ENCODE data around the gene RASSF10.

The RASSF10 gene

DNA sequence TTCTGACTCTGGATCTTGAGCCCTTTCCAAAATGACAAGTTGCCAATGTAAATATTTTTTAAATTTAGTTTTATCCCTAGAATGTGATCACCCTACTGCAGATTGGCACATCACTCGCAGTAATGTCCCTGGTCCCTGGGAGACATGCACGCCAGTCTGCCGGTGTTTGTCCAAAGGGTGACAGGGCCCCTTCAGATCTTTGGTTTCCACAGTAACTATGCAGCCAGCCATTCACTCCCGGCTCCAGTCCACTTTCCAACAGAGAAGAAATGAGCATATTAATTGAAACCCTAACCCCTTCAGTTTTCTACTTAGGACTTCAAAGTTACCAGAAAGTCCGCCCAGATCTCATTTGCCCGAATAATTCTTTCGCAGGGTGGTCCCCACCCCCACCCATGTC is 25.8 kb upstream of the RASSF10 start:
- ATAC-seq (no peak), DNase-seq (no peak)
- peaks cover 50% of the 10 kb centered on the region for H3K27me3 Mint-ChIP-seq
- no peaks in the 10 kb centered on the region for H3K4me1 Mint-ChIP-seq
- no peak overlapping the region for H3K4me3 Mint-ChIP-seq
- H3K27ac Mint-ChIP-seq = no peak overlapping the region
- no peaks in the 10 kb centered on the region for H3K9me3 Mint-ChIP-seq

DNA sequence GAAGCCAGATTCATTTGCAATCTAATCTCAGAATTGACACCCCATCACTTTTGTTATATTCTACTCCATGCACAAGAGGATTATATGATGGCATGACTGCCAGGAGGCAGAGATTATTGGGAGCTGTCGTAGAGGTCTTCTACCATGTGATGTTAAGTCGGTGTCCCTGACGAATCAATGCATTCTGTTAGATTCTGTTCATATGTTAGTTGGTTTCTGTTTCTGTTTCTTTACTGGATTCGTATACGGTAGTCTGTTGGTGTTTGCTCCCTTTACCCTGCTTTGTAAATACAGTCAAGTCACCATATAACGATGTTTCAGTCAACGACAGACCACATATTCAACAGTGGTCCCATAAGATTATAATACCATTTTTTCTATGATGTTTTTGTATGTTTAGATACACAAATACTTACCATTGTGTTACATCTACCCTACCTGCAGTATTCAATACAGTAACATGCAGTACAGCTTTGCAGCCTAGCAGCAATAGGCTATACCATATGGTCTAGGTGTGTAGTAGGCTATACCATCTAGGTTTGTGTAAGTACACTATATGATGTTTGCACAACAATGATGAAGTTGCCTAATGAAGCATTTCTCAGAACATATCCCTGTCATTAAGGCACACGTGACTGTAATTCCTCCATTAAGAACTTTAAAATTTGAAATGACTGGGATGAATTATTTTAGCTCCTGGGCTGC is 22.8 kb upstream of the RASSF10 start:
- ATAC-seq = no peak
- Mint-ChIP-seq H3K9me3 (no peaks in the 10 kb centered on the region), H3K4me1 (no peaks in the 10 kb centered on the region), H3K27ac (no peak overlapping the region), H3K4me3 (no peak overlapping the region), H3K27me3 (peaks cover 57% of the 10 kb centered on the region)
- no peak for DNase-seq

DNA sequence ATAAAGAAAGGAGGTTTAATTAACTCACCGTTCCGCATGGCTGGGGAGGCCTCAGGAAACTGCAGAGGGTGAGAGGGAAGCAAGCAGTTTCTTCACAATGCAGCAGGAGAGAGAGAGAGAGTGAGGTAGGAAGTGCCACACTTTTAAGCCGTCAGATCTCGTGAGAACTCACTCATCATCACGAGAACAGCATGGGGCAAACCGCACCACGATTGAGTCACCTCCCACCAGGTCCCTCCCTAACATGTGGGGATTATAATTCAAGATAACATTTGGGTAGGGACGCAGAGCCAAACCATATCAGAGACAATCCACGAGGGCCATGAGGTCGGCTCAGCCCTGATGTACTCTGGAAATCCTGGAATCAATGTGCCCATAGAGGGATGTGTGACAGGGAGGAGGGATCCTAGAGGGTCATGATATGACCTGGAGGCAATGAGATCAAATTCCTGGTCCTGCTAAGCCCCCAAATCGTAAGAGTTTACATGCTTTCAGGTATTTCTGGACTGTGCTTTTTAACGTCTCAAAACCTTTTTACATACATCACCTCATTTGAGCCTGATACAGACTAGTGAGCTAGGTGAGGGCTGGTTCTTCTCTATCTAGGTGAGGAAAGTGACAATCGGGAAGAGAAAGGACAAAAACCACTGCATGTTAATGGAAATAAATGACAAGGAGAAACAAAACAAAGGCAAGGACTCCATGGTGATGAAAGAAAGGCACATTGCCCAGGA is 19.5 kb upstream of the RASSF10 start:
- Mint-ChIP-seq H3K4me3 (no peak overlapping the region), H3K4me1 (no peaks in the 10 kb centered on the region), H3K27me3 (peaks cover 48% of the 10 kb centered on the region), H3K27ac (peak overlapping the region in 1 of 2 donors; percentile 9), H3K9me3 (no peaks in the 10 kb centered on the region)
- DNase-seq = no peak
- ATAC-seq = no peak

DNA sequence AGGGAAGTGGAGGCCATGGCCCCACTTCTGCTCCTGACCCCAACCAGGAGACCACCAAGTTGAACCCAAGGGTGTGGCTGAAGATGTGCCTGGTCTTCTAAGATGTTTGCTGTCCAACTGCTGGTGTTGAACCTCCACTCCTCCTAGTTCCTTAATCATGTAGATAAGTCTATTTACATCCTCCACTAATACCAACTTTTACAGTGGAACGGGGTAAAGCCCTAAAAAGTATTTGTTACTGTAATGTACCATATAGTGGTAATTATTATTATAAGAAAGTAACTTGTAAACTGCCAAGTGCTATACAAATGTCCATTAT is 19.0 kb upstream of the RASSF10 start:
- H3K27ac Mint-ChIP-seq = no peak overlapping the region

DNA sequence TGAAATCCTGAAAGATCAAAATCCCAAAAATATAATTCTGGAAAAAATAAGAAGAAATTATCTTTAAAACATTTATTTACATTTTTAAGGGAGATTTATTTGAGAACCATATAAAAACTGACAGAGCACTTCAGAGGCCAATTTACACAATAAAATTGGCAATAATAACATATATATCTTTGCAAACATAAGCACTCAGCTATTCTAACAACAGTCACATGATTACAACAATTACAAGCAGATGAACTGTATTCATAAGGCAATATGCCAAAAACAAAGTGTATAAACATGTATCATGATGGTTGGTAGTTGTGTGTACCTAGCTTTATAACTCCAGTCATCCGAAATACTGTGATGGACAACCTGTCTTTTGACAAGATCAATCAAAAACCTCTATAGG is 17.7 kb upstream of the RASSF10 start:
- peaks cover 4 to 6% of the 10 kb centered on the region in 2 donors for H3K9me3 Mint-ChIP-seq
- no peak overlapping the region for H3K27ac Mint-ChIP-seq
- H3K4me3 Mint-ChIP-seq = no peak overlapping the region
- no peak for DNase-seq
- no peaks in the 10 kb centered on the region for H3K4me1 Mint-ChIP-seq
- H3K27me3 Mint-ChIP-seq = peaks cover 36% of the 10 kb centered on the region
- ATAC-seq = no peak

More for the DNA sequence above, 19.0 kb upstream of the RASSF10 start:
- no peak overlapping the region for H3K4me3 Mint-ChIP-seq
- no peaks in the 10 kb centered on the region for H3K9me3 Mint-ChIP-seq
- ATAC-seq (no peak), DNase-seq (no peak)
- H3K4me1 Mint-ChIP-seq = no peaks in the 10 kb centered on the region
- peaks cover 48% of the 10 kb centered on the region for H3K27me3 Mint-ChIP-seq

DNA sequence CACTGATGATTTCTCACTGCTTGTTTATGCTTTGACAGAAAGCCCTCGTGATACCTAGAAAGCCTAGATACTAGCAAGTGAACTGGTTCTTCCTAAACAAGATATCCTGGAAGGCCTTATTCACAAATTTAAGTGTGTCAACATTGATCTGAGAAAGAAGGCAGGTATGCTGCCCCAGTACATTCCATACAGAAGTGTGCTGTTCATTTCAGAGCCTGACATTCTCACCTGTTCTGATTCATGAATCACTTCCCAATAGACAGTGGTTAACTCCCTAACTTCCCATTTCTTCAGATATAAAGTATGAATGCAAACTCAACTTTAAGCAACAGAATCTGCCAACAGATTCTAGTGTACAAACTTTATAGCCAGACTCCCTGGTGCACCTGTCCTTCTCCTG is 15.5 kb upstream of the RASSF10 start:
- ATAC-seq (no peak), DNase-seq (no peak)
- Mint-ChIP-seq H3K27me3 (peaks cover 23% of the 10 kb centered on the region), H3K4me3 (no peak overlapping the region), H3K4me1 (no peaks in the 10 kb centered on the region), H3K27ac (no peak overlapping the region), H3K9me3 (peaks cover 4 to 6% of the 10 kb centered on the region in 2 donors)

DNA sequence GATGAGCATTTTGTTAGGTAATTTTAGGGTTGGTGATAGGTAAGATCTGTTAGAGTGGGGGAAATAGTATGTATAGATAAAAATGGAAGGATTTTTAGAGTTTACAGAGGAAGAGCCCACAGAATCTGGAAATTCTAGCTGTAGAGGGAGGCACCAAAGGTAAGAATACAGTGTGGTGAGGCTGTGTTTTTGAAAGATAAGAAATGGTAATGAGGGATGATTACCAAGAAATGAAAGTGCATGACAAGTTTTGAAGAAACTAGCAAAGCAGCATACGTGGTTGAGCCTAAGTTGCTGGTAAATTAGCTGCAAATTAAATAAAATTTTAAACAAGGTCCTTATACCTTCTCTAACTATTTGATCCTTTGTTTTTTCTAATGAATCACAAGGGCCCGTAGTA is 14.6 kb upstream of the RASSF10 start:
- ATAC-seq (no peak), DNase-seq (no peak)
- Mint-ChIP-seq H3K4me1 (no peaks in the 10 kb centered on the region), H3K4me3 (no peak overlapping the region), H3K9me3 (peaks cover 4 to 6% of the 10 kb centered on the region in 2 donors), H3K27ac (peak overlapping the region in 1 of 2 donors; percentile 9), H3K27me3 (peaks cover 15% of the 10 kb centered on the region)

DNA sequence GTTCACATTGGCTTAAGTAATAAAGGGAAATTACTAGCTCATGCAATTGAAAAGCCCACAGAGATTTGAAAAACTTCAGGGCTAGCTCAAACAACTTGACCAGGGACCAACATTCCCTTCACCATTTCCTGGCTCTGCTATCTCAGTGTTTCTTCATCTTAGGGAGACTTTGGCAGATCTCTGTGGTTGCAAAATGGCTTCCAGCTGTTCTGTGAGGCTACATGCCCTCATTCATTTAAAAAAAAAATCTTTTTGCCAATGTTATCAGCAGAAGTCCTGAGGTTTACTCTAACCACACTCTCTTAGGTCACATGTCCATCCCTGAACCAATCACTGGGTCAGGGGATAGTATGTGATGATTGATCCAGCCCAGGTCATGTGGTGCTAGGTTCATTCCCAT is 13.9 kb upstream of the RASSF10 start:
- Mint-ChIP-seq H3K4me1 (no peaks in the 10 kb centered on the region), H3K4me3 (no peak overlapping the region), H3K27me3 (peaks cover 10% of the 10 kb centered on the region), H3K9me3 (peaks cover 4 to 6% of the 10 kb centered on the region in 2 donors), H3K27ac (no peak overlapping the region)
- DNase-seq (no peak), ATAC-seq (no peak)

DNA sequence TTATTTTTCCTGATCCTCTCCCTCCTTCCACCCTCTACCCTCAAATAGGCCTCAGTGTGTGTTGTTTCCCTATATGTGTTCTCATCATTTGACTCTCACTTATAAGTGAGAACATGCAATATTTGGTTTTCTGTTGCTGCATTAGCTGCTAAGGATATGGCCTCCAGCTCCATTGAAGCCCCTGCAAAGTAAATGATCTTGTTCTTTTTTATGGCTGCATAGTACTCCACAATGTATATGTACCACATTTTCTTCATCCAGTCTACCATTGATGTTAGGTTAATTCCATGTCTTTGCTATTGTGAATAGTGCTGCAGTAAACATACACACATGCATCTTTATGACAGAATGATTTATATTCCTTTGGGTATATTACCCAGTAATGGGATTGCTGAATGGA is 13.3 kb upstream of the RASSF10 start:
- H3K27me3 Mint-ChIP-seq = peaks cover 10% of the 10 kb centered on the region
- H3K4me1 Mint-ChIP-seq = no peaks in the 10 kb centered on the region
- no peak overlapping the region for H3K4me3 Mint-ChIP-seq
- no peak for ATAC-seq
- peaks cover 4 to 6% of the 10 kb centered on the region in 2 donors for H3K9me3 Mint-ChIP-seq
- no peak for DNase-seq
- no peak overlapping the region for H3K27ac Mint-ChIP-seq

DNA sequence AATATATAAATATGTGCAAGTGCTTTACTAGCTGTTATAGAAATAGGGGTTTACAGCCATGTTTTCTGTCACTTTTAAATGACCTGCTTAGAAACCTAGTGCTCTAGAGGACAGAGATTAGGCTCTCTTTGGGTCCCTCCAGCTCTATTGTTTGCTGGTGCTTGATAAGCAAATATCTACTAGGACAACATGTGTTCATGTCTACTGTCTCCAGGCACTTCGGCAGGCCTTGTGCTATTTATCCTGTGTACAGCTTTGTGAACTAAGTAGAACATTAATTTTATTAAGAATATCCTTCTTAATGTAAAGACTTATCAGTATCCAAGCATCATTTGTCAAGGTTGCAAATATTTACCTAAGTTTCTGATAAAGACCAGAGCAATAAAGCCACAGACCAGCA is 11.9 kb upstream of the RASSF10 start:
- peaks cover 4 to 6% of the 10 kb centered on the region in 2 donors for H3K9me3 Mint-ChIP-seq
- H3K4me3 Mint-ChIP-seq = no peak overlapping the region
- ATAC-seq (no peak), DNase-seq (no peak)
- no peaks in the 10 kb centered on the region for H3K4me1 Mint-ChIP-seq
- H3K27ac Mint-ChIP-seq = no peak overlapping the region
- peaks cover 14% of the 10 kb centered on the region for H3K27me3 Mint-ChIP-seq

DNA sequence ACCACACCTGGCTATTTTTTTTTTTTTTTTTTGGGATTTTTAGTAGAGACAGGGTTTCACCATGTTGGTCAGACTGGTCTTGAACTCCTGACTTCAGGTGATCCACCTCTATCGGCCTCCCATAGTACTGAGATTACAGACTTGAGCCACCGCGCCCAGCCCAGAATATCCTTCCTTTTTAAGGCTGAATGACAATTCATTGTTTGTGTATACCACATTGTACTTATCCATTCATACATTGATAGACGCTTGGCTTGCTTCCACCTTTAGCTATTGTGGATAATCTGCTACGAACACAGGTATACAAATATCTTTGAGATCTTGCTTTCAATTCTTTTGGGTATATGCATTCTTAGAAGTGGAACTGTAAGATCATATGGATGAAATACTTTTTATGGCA is 10.8 kb upstream of the RASSF10 start:
- no peak for ATAC-seq
- Mint-ChIP-seq H3K27ac (no peak overlapping the region), H3K4me1 (no peaks in the 10 kb centered on the region), H3K4me3 (no peak overlapping the region), H3K9me3 (peaks cover 4 to 6% of the 10 kb centered on the region in 2 donors), H3K27me3 (peaks cover 18% of the 10 kb centered on the region)
- DNase-seq = no peak

DNA sequence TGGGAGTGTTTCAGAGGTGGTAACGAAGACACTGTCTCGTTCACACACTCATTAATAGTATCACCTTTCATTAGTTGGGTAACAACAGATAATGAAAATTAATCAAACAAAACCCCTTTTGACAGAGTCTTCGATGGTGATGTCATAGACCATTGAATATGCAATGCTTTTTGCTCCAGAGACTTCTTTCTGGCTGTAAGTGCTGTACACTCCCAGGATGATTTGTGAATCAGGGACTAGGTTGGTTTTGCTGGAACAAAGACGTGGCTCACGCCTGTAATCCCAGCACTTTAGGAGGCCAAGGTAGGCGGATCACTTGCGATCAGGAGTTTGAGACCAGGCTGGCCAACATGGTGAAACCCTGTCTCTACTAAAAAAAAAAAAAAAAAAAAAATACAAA is 9.5 kb upstream of the RASSF10 start:
- H3K4me3 Mint-ChIP-seq = no peak overlapping the region
- no peak overlapping the region for H3K27ac Mint-ChIP-seq
- no peaks in the 10 kb centered on the region for H3K4me1 Mint-ChIP-seq
- H3K9me3 Mint-ChIP-seq = peaks cover 4 to 6% of the 10 kb centered on the region in 2 donors
- DNase-seq = no peak
- ATAC-seq = no peak
- H3K27me3 Mint-ChIP-seq = peaks cover 25% of the 10 kb centered on the region

DNA sequence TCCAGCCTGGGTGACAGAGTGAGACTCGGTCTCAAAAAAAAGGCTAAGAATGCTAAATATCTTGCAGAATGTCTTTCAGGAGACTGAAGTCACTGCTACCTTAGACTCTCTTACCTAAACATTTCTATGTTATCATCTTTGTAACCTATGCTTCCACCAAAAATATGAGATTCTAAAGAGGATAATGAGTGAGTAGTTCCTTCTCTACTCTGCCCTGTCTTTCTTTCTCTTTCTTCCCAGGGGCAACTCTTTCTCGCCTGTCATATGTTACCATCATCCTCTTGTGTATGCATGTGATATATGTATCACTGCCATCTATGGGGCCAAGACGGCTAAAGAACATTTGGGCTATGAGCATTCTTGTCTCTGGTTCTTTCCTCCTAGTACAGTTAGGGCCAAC is 9.0 kb upstream of the RASSF10 start:
- peaks cover 25% of the 10 kb centered on the region for H3K27me3 Mint-ChIP-seq
- H3K4me3 Mint-ChIP-seq = no peak overlapping the region
- H3K4me1 Mint-ChIP-seq = no peaks in the 10 kb centered on the region
- no peak overlapping the region for H3K27ac Mint-ChIP-seq
- ATAC-seq (no peak), DNase-seq (no peak)
- H3K9me3 Mint-ChIP-seq = peaks cover 4 to 6% of the 10 kb centered on the region in 2 donors

DNA sequence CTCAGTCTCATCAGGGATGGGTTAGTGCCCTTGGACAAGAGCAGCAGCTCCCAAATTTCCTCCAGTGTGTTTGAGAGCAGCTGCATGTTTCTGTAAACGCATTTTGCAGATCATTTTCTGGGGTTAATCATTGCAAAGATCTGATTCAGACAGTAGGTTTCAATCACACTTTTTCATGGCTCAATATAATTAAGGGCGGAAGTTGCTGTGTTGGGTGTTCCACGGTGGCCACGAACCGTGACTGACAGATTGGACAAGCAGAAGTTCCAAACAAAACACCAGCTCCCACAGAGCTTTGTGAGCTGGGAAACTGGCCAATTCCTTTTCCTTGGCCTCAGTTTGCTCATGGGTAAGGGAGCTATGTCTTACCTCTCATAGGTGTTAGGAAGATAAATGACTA is 8.4 kb upstream of the RASSF10 start:
- ATAC-seq = no peak
- H3K9me3 Mint-ChIP-seq = peaks cover 2 to 4% of the 10 kb centered on the region in 2 donors
- H3K27me3 Mint-ChIP-seq = peaks cover 28% of the 10 kb centered on the region
- H3K4me3 Mint-ChIP-seq = no peak overlapping the region
- H3K4me1 Mint-ChIP-seq = no peaks in the 10 kb centered on the region
- no peak for DNase-seq
- H3K27ac Mint-ChIP-seq = no peak overlapping the region

DNA sequence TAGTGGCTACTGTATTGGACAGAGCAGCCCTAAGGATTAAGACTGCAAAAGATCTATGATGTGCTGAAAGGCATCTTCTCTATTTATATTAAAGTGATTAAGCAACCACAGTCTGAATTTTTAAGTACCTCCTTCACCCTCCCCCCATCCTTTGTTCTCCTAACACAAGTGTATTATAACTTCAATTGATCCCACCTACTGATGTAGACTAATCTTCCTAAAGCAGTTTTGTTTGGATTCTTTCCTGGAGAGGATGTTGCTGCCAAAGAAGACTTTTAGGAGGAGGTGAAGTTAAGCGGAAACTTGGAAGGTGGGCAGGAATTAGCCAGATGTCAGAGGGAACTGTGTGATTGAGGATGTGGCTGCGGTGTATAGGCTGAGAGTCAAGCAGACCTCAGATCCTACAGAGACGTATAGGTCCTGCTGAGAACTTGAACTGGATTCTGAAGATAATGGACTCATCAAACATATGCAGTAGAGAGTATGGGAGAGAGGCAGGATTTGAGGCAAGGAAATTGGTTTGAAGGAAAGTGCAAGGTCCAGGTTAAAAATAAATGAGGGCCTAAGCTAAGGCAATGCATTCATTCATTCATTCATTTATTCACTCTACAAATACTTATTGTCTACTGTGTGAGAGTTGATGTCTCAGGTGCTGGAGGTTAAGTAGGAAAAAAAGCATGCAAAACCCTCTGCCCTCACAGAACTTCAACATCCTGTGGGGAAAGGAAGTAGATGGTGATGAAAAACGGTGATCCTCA is 5.2 kb upstream of the RASSF10 start:
- DNase-seq (no peak), ATAC-seq (no peak)
- peaks cover 5% of the 10 kb centered on the region for H3K4me1 Mint-ChIP-seq
- H3K27me3 Mint-ChIP-seq = peaks cover 60% of the 10 kb centered on the region
- peak overlapping the region in 1 of 2 donors; percentile 42 for H3K27ac Mint-ChIP-seq
- no peaks in the 10 kb centered on the region for H3K9me3 Mint-ChIP-seq
- H3K4me3 Mint-ChIP-seq = no peak overlapping the region

Measured in stimulated activated naive CD8-positive, alpha-beta T cell treated with anti-CD3 and anti-CD28 coated beads, Interleukin-15, amount 100 ng/mL, for 72 hours (primary cell).